K562 (cell line): Measurements from ENCODE around the gene CFHR5. TPM values are rescaled to one million over a fixed set of nuclear protein-coding genes. Genes with fewer than 3 reads are reported as not detected.
A peak's percentile ranks its signal among the peaks of the same experiment; 100 is the strongest.

Experiments
- ATAC-seq: fragments of 200-7000 bp; cut with Tn5 transposase; 3 replicates; pipeline ENCODE4 v1.9.1; 2020; ENCODE audit warnings: moderate library complexity
- Bru-seq: library from RNA; stranded (reverse); fragments of 400-500 nt; gene quantifications from one replicate; lab custom pipeline; 2021; lab: Mats Ljungman, UMichigan
- BruChase-seq, 2 experiments: library from RNA; stranded (reverse); fragments of 400-500 nt; gene quantifications; one replicate each; lab custom pipeline; 2021; lab: Mats Ljungman, UMichigan
- BruUV-seq: library from RNA; stranded (reverse); fragments of 400-500 nt; replicated peaks from 2 replicates; lab custom pipeline; 2021; lab: Mats Ljungman, UMichigan
- CTCF ChIA-PET: fragments of 300-600 bp; formaldehyde crosslinking; extraction: SDS; loops from one replicate; lab custom pipeline; 2021; ENCODE audit warnings: low intra/inter-chr PET ratio; lab: Yijun Ruan, JAX
- POLR2A ChIA-PET: fragments of 300-600, 350-650 bp; sonication (Branson Sonifier 250); formaldehyde crosslinking; extraction: SDS; loops from one replicate; lab custom pipeline; 2021; ENCODE audit warnings: antibody characterized with exemption, inconsistent platforms; lab: Yijun Ruan, JAX
- DNase-seq, 4 experiments: peaks; one replicate each; pipeline versions ENCODE4 v3.0.0 to v3.0.0-alpha.2; 2011 to 2018; ENCODE audit warnings: low spot score in 3 of 4, mixed read lengths in 3 of 4; ENCODE audit errors: extremely low read depth in 1 of 4
- FAIRE-seq: peaks from 2 replicates; lab custom pipeline; 2011; peaks lifted over from hg19 to GRCh38; lab: Jason Lieb, UNC
- H2AFZ ChIP-seq: 2 replicates; pipeline ENCODE4 v1.6.0; 2011; ENCODE audit warnings: low read depth, low read length, control low read depth, inconsistent platforms
- H3K27ac ChIP-seq: fragments of 200-600 bp; 3 replicates; pipeline ENCODE4 v1.8.0; 2011; ENCODE audit warnings: low read depth, mild to moderate bottlenecking, control low read depth, inconsistent platforms, low read length, moderate library complexity, mixed read lengths; ENCODE audit errors: extremely low read depth
- H3K27me3 ChIP-seq, 2 experiments: fragments of 300-600 bp in 1 of 2; 2 replicates in 1 of 2; 3 replicates in 1 of 2; pipeline versions ENCODE4 v1.6.0 to v1.8.0; 2011; ENCODE audit warnings: inconsistent platforms in 2 of 2, low read length in 2 of 2, mild to moderate bottlenecking in 1 of 2, mixed read lengths in 1 of 2, moderate library complexity in 1 of 2; ENCODE audit not compliant: control insufficient read depth in 2 of 2, insufficient read depth in 2 of 2
- H3K36me3 ChIP-seq: fragments of 300-600 bp; 3 replicates; pipeline ENCODE4 v1.8.0; 2011; ENCODE audit warnings: mild to moderate bottlenecking, low read length, inconsistent platforms; ENCODE audit not compliant: control insufficient read depth, insufficient read depth
- H3K4me1 ChIP-seq, 2 experiments: fragments of 200-600 bp in 1 of 2; replicated peaks in 1 of 2; 2 replicates in 1 of 2; 3 replicates in 1 of 2; pipeline versions ENCODE4 v1.5.1 to v1.8.0; 2011; ENCODE audit warnings: inconsistent platforms in 2 of 2, low read length in 2 of 2, mild to moderate bottlenecking in 1 of 2, mixed read lengths in 1 of 2, moderate library complexity in 1 of 2; ENCODE audit not compliant: control insufficient read depth in 2 of 2, insufficient read depth in 2 of 2
- H3K4me2 ChIP-seq: 2 replicates; pipeline ENCODE4 v1.6.1; 2011; ENCODE audit warnings: low read length, control low read depth, inconsistent platforms, mixed read lengths; ENCODE audit not compliant: insufficient read depth
- H3K4me3 ChIP-seq: fragments of 200-600 bp; sonication (generic), shearing (Covaris generic); 2 replicates; pipeline ENCODE4 v1.5.1; 2016; ENCODE audit warnings: control low read depth, inconsistent platforms
- H3K79me2 ChIP-seq: fragments of 200-600 bp; 3 replicates; pipeline ENCODE4 v1.8.0; 2011; ENCODE audit warnings: low read length, inconsistent platforms; ENCODE audit not compliant: control insufficient read depth, insufficient read depth
- H3K9ac ChIP-seq, 2 experiments: 2 replicates each; pipeline versions ENCODE4 v1.6.0 to v1.6.1; 2011; ENCODE audit warnings: low read depth in 2 of 2, low read length in 2 of 2, control low read depth in 1 of 2, inconsistent platforms in 1 of 2, mild to moderate bottlenecking in 1 of 2, mixed read lengths in 1 of 2; ENCODE audit not compliant: insufficient read depth in 1 of 2
- H3K9me1 ChIP-seq: one replicate; pipeline ENCODE4 v1.6.0; 2011; ENCODE audit warnings: inconsistent platforms, mild to moderate bottlenecking, low read length, moderate library complexity; ENCODE audit not compliant: control insufficient read depth, insufficient read depth
- H3K9me3 ChIP-seq: replicated peaks from 2 replicates; pipeline ENCODE4 v1.5.1; 2011; ENCODE audit warnings: low read depth, low read length, inconsistent platforms; ENCODE audit not compliant: control insufficient read depth, insufficient read depth
- H4K20me1 ChIP-seq: replicated peaks from 2 replicates; pipeline ENCODE4 v1.6.1; 2011; ENCODE audit warnings: low read length, inconsistent platforms, mixed read lengths; ENCODE audit not compliant: control insufficient read depth, insufficient read depth
- ARHGAP35 ChIP-seq: fragments of 450-650 bp; IDR thresholded peaks from 2 replicates; pipeline ENCODE4 v1.6.1; 2018; ENCODE audit not compliant: partially characterized antibody
- BRCA1 ChIP-seq, 2 experiments: fragments of 450-650 bp in 1 of 2; sonication (generic) in 1 of 2; formaldehyde crosslinking in 1 of 2; IDR thresholded peaks; 2 replicates each; pipeline versions ENCODE4 v1.5.0 to v1.6.1; 2017 to 2020; ENCODE audit warnings: mild to moderate bottlenecking in 1 of 2, missing genetic modification reagents in 1 of 2
- CBX1 ChIP-seq: sonication (generic); IDR thresholded peaks from 2 replicates; pipeline ENCODE4 v1.6.1; 2016; ENCODE audit warnings: antibody characterized with exemption, low read depth, mild to moderate bottlenecking
- DNMT1 ChIP-seq: fragments of 450-650 bp; IDR thresholded peaks from 2 replicates; pipeline ENCODE4 v1.6.1; 2016; ENCODE audit warnings: antibody characterized with exemption, mild to moderate bottlenecking
- GTF2A2 ChIP-seq: IDR thresholded peaks from 2 replicates; pipeline ENCODE4 v1.6.1; 2016; ENCODE audit warnings: mild to moderate bottlenecking, missing genetic modification characterization, missing compliant biosample characterization
- MCM7 ChIP-seq, 2 experiments: fragments of 450-650 bp; IDR thresholded peaks; 2 replicates each; pipeline ENCODE4 v1.6.1; 2016 to 2018
- PHTF2 ChIP-seq: fragments of 250-450 bp; sonication (Bioruptor Pico); IDR thresholded peaks from 2 replicates; pipeline ENCODE4 v1.5.0; 2021; ENCODE audit warnings: mild to moderate bottlenecking
- POLR2B ChIP-seq: fragments of 450-650 bp; IDR thresholded peaks from 2 replicates; pipeline ENCODE4 v1.6.1; 2018; ENCODE audit warnings: low read depth; ENCODE audit not compliant: partially characterized antibody
- RCOR1 ChIP-seq, 2 experiments: IDR thresholded peaks; 2 replicates each; pipeline ENCODE4 v1.6.1; 2012; ENCODE audit warnings: low read depth in 2 of 2, low read length in 2 of 2, borderline replicate concordance in 1 of 2, improper control_type of control experiment in 1 of 2
- SPI1 ChIP-seq: IDR thresholded peaks from 2 replicates; pipeline ENCODE4 v1.6.1; 2011; ENCODE audit warnings: low read depth, low read length, control low read depth, borderline replicate concordance
- SRSF9 ChIP-seq: fragments of 200-400 bp; formaldehyde crosslinking; IDR thresholded peaks from 2 replicates; pipeline ENCODE4 v1.6.1; 2017; ENCODE audit warnings: low read depth, low read length, borderline replicate concordance
- THRB ChIP-seq: fragments of 450-650 bp; formaldehyde crosslinking; conservative IDR thresholded peaks from 2 replicates; pipeline ENCODE4 v1.4.0; 2022; ENCODE audit warnings: mild to moderate bottlenecking, missing genetic modification characterization
- YY1 ChIP-seq, 3 experiments: IDR thresholded peaks; 2 replicates each; pipeline ENCODE4 v1.6.1; 2011; ENCODE audit warnings: low read length in 2 of 3, mild to moderate bottlenecking in 2 of 3, moderate library complexity in 2 of 3, borderline replicate concordance in 1 of 3, control low read depth in 1 of 3, low read depth in 1 of 3; ENCODE audit not compliant: insufficient read depth in 3 of 3, insufficient replicate concordance in 2 of 3, control insufficient read depth in 1 of 3, insufficient read length in 1 of 3; ENCODE audit errors: extremely low read depth in 1 of 3
- ZFP1 ChIP-seq: fragments of 450-650 bp; formaldehyde crosslinking; IDR thresholded peaks from 2 replicates; pipeline ENCODE4 v1.4.0; 2020; ENCODE audit warnings: mild to moderate bottlenecking, mixed read lengths
- ZNF224 ChIP-seq: sonication (generic); formaldehyde crosslinking; IDR thresholded peaks from 2 replicates; pipeline ENCODE4 v1.8.0; 2022; ENCODE audit warnings: mild to moderate bottlenecking, missing genetic modification reagents
- ZNF561 ChIP-seq: fragments of 450-650 bp; formaldehyde crosslinking; conservative IDR thresholded peaks from 2 replicates; pipeline ENCODE4 v1.4.0; 2020; ENCODE audit warnings: mild to moderate bottlenecking, moderate library complexity
- WGBS: fragments of 100-300 bp; shearing (Covaris generic); methylation state at CpG from one replicate; pipeline ENCODE4 v1.1.6; 2016; ENCODE audit warnings: low coverage, mixed read lengths; ENCODE audit not compliant: insufficient coverage; ENCODE audit errors: missing lambda C conversion rate; 5-methylcytosine and 5-hydroxymethylcytosine counted together
- in situ Hi-C: fragments of 300-500 bp; cut with MboI; formaldehyde crosslinking; loops from 4 replicates; pipeline ENCODE4 v1.15.0; 2018; ENCODE audit warnings: inconsistent platforms, mixed read lengths
- intact Hi-C: fragments of 100-400 bp; cut with micrococcal nuclease; formaldehyde crosslinking; loops from 2 replicates; pipeline ENCODE4 v1.14.2; 2022
- long read RNA-seq, 3 experiments: library from polyadenylated mRNA in 2 of 3; library from RNA in 1 of 3; unstranded in 2 of 3; stranded (forward) in 1 of 3; transcript quantifications; one replicate each; pipeline ENCODE4 v2.0.0, GENCODE V29; 2019 to 2022
- polyA minus RNA-seq, 3 experiments: library from RNA; depleted of rRNA, polyadenylated mRNA; stranded (reverse); fragments of >200 nt; gene quantifications; 2 replicates each; pipeline ENCODE4 v1.2.3, GENCODE V29; 2011
- polyA plus RNA-seq, 8 experiments: library from polyadenylated mRNA; depleted of rRNA in 4 of 8; stranded (reverse) in 5 of 8; unstranded in 3 of 8; fragments of >200 nt; fragmentation: Nextera tagmentation in 2 of 8; fragmentation: Illumina TruSeq in 1 of 8; extraction: Ambion mirVana in 2 of 8; extraction: Trizol in 1 of 8; gene quantifications; 2 replicates each; pipeline versions ENCODE4 v1.2.1 to v1.2.3, GENCODE V29; 2011 to 2014; ENCODE audit warnings: inconsistent platforms in 1 of 8, missing spikeins in 1 of 8
- total RNA-seq, 7 experiments: library from RNA; depleted of rRNA in 6 of 7; stranded (reverse); fragments of >200 nt in 6 of 7; fragmentation: Illumina TruSeq in 2 of 7; extraction: Trizol in 2 of 7; gene quantifications; 2 replicates each; pipeline versions ENCODE4 v1.2.1 to v1.2.3, GENCODE V29; 2011 to 2021; ENCODE audit warnings: low replicate concordance in 1 of 7
- TF ChIP-seq, protein P1 (sequence below): sonication (generic); formaldehyde crosslinking; IDR thresholded peaks from 2 replicates; pipeline ENCODE4 v1.8.1; 2023; ENCODE audit warnings: mild to moderate bottlenecking, missing genetic modification reagents

CFHR5 gene
- total RNA-seq (2011; cell fraction: chromatin; rRNA removed; ENCODE audit: low replicate concordance): not detected in 2 replicates
- not detected in 2 replicates for total RNA-seq (2011; cell fraction: nucleolus; rRNA removed)
- total RNA-seq (2011; cell fraction: nucleoplasm; rRNA removed): not detected in 2 replicates
- total RNA-seq (2014; rRNA removed) (not detected in 2 replicates), total RNA-seq (2014; rRNA removed; fragmentation: Illumina TruSeq; extraction: Trizol) (not detected in 2 replicates), total RNA-seq (2015; rRNA removed; fragmentation: Illumina TruSeq; extraction: Trizol) (not detected in 2 replicates), total RNA-seq (2021) (not detected in 2 replicates), polyA plus RNA-seq (2011; rRNA removed) (not detected in 2 replicates), polyA plus RNA-seq (2014; fragmentation: Illumina TruSeq; extraction: Trizol) (not detected in 2 replicates), polyA plus RNA-seq (2014; fragmentation: Nextera tagmentation; extraction: Ambion mirVana) (not detected), polyA plus RNA-seq (2014; rRNA removed) (not detected in 2 replicates), polyA minus RNA-seq (2011; rRNA and poly(A)+ RNA removed) (not detected in 2 replicates), Bru-seq, nascent RNA (not detected), BruChase-seq, experiment 1, labeled RNA remaining after a 2-hour chase (not detected), BruChase-seq, experiment 2, labeled RNA remaining after a 6-hour chase (percentile 6 among the genes with signal in this experiment)
- polyA plus RNA-seq (2011; cell fraction: cytosol; rRNA removed): not detected in 2 replicates
- polyA plus RNA-seq (2011; cell fraction: nucleus; rRNA removed): not detected in 2 replicates
- polyA plus RNA-seq (2012): not detected in 2 replicates
- not detected in 2 replicates for polyA minus RNA-seq (2011; cell fraction: cytosol; rRNA and poly(A)+ RNA removed)
- polyA minus RNA-seq (2011; cell fraction: nucleus; rRNA and poly(A)+ RNA removed): not detected in 2 replicates
- long read RNA-seq, experiment 1: 0 reads
- long read RNA-seq, experiment 2: 0 reads
- long read RNA-seq, experiment 3: 0 reads

- Histone ChIP-seq H3K27me3 (no peaks in the 10 kb centered on the region), H3K9me1 (no peaks in the 10 kb centered on the region), H3K4me2 (no peak within 1 kb of the TSS), H3K9ac (no peak within 1 kb of the TSS), H3K9me3 (no peaks in the 10 kb centered on the region), H3K4me1 (no peaks in the 10 kb centered on the region), H3K27ac (no peak within 1 kb of the TSS), H3K36me3 (no peaks in the 10 kb centered on the region), H4K20me1 (no peaks in the 10 kb centered on the region), H3K79me2 (no peaks in the 10 kb centered on the region), H2AFZ (no peak within 1 kb of the TSS), H3K4me3 (no peak within 1 kb of the TSS)
- in situ Hi-C loops: no loop called here
- CTCF ChIA-PET: no interaction called here
- ATAC-seq (no peak), FAIRE-seq (no peak), DNase-seq (no peak)
- no peak for TF ChIP-seq SRSF9
- no peak for TF ChIP-seq BRCA1 (IDR thresholded peaks at IDR 0.05)
- TF ChIP-seq BRCA1 (CRISPR knock-in tag; IDR thresholded peaks at IDR 0.05): no peak
- TF ChIP-seq PHTF2 (CRISPR knock-in tag): no peak
- no peak for TF ChIP-seq YY1 (IDR thresholded peaks at IDR 0.05; ENCODE audit: borderline replicate concordance in 1 of 3, control insufficient read depth in 1 of 3, extremely low read depth in 1 of 3, insufficient read depth in 3 of 3, insufficient read length in 1 of 3, insufficient replicate concordance in 2 of 3, low read depth in 1 of 3, low read length in 2 of 3)
- TF ChIP-seq RCOR1 (IDR thresholded peaks at IDR 0.05; ENCODE audit: borderline replicate concordance in 1 of 2, low read depth in 2 of 2, low read length in 2 of 2): no peak
- TF ChIP-seq ZFP1 (CRISPR knock-in tag): no peak
- TF ChIP-seq GTF2A2 (tag): no peak
- TF ChIP-seq THRB (CRISPR knock-in tag): no peak
- no peak for TF ChIP-seq DNMT1
- no peak for TF ChIP-seq MCM7 (IDR thresholded peaks at IDR 0.05)
- TF ChIP-seq POLR2B: no peak
- TF ChIP-seq CBX1: no peak
- TF ChIP-seq ARHGAP35: no peak
- TF ChIP-seq ZNF224 (CRISPR knock-in tag): no peak
- TF ChIP-seq SPI1: no peak
- no peak for TF ChIP-seq ZNF561 (CRISPR knock-in tag)
- TF ChIP-seq, protein P1, sequence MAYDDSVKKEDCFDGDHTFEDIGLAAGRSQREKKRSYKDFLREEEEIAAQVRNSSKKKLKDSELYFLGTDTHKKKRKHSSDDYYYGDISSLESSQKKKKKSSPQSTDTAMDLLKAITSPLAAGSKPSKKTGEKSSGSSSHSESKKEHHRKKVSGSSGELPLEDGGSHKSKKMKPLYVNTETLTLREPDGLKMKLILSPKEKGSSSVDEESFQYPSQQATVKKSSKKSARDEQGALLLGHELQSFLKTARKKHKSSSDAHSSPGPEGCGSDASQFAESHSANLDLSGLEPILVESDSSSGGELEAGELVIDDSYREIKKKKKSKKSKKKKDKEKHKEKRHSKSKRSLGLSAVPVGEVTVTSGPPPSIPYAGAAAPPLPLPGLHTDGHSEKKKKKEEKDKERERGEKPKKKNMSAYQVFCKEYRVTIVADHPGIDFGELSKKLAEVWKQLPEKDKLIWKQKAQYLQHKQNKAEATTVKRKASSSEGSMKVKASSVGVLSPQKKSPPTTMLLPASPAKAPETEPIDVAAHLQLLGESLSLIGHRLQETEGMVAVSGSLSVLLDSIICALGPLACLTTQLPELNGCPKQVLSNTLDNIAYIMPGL (CRISPR knock-in tag): no peak
- BruUV-seq: no TSS peak
- intact Hi-C loops: no loop called here
- POLR2A ChIA-PET: no interaction called here
- 1% methylated on average over 5 of the region's 5 CpGs for WGBS
Measured at GRCh38 chr1:196977278-196977677, at the start of gene CFHR5. TSS of gene CFHR5 (plus strand) at chr1:196977556. CDS start at chr1:196977665, 109 bp downstream.
